ENCODE data around the gene AXDND1.

GRCh38 chr1:179326746-179327145, 39.0 kb upstream of the AXDND1 start:
- no peak for TF ChIP-seq EZH2 (IDR thresholded peaks at IDR 0.05; ENCODE audit: borderline replicate concordance, low read length)
- no peak for TF ChIP-seq CTCF (conservative IDR thresholded peaks at IDR 0.05 in 1 of 2, IDR thresholded peaks at IDR 0.05 in 1 of 2; ENCODE audit: extremely low read depth in 1 of 2, insufficient read depth in 1 of 2, low read depth in 1 of 2, low read length in 2 of 2)
